Loucy (cell line): Measurements from ENCODE around the gene AP1G2.

Source experiments
- H2AFZ ChIP-seq: fragments of 200-600 bp; sonication (generic); 2 replicates; pipeline ENCODE4 v1.6.0; 2016; ENCODE audit warnings: antibody characterized with exemption, mild to moderate bottlenecking, low read length, moderate library complexity
- H3F3A ChIP-seq: fragments of 200-600 bp; 2 replicates; pipeline ENCODE4 v1.6.0; 2016; ENCODE audit warnings: antibody characterized with exemption, low read depth, mild to moderate bottlenecking
- H3K27me3 ChIP-seq: fragments of 200-600 bp; sonication (generic); 2 replicates; pipeline ENCODE4 v1.6.1; 2014; ENCODE audit warnings: low read length, mild to moderate bottlenecking; ENCODE audit not compliant: insufficient read depth, poor library complexity, severe bottlenecking
- H3K36me3 ChIP-seq: fragments of 200-600 bp; sonication (generic); 2 replicates; pipeline ENCODE4 v1.6.1; 2016; ENCODE audit warnings: low read length; ENCODE audit not compliant: insufficient read depth
- H3K4me1 ChIP-seq: fragments of 200-600 bp; sonication (generic); 2 replicates; pipeline ENCODE4 v1.5.1; 2014; ENCODE audit warnings: low read length, mild to moderate bottlenecking; ENCODE audit not compliant: insufficient read depth, poor library complexity, severe bottlenecking
- H3K4me2 ChIP-seq: fragments of 200-600 bp; sonication (generic); 2 replicates; pipeline ENCODE4 v1.6.0; 2014; ENCODE audit warnings: antibody characterized with exemption, low read length, low read depth, mild to moderate bottlenecking; ENCODE audit not compliant: poor library complexity, severe bottlenecking
- H3K4me3 ChIP-seq: fragments of 200-600 bp; sonication (generic); 2 replicates; pipeline ENCODE4 v1.5.1; 2014; ENCODE audit warnings: low read length, mild to moderate bottlenecking, mixed read lengths; ENCODE audit not compliant: poor library complexity, severe bottlenecking
- H3K79me2 ChIP-seq: fragments of 200-600 bp; sonication (generic); 2 replicates; pipeline ENCODE4 v1.6.1; 2014; ENCODE audit warnings: low read length; ENCODE audit not compliant: insufficient read depth
- H3K9ac ChIP-seq: fragments of 200-600 bp; sonication (generic); 2 replicates; pipeline ENCODE4 v1.6.0; 2014; ENCODE audit warnings: mild to moderate bottlenecking, low read depth, low read length, moderate library complexity; ENCODE audit not compliant: poor library complexity, severe bottlenecking
- H3K9me2 ChIP-seq: fragments of 200-600 bp; sonication (generic); replicated peaks from 2 replicates; pipeline ENCODE4 v1.6.1; 2016; ENCODE audit warnings: low read depth, low read length, mixed read lengths
- H3K9me3 ChIP-seq: fragments of 200-600 bp; sonication (generic); 2 replicates; pipeline ENCODE4 v1.6.1; 2014; ENCODE audit warnings: mild to moderate bottlenecking, antibody characterized with exemption, low read length, low read depth; ENCODE audit not compliant: insufficient read depth
- H4K20me1 ChIP-seq: fragments of 200-600 bp; sonication (generic); 2 replicates; pipeline ENCODE4 v1.6.0; 2014; ENCODE audit warnings: antibody characterized with exemption, low read length, mild to moderate bottlenecking; ENCODE audit not compliant: insufficient read depth, poor library complexity, severe bottlenecking
- CTCF ChIP-seq: fragments of 200-600 bp; sonication (generic); conservative IDR thresholded peaks from 2 replicates; pipeline ENCODE4 v1.5.1; 2014; ENCODE audit warnings: mild to moderate bottlenecking, antibody characterized with exemption, low read length
- EZH2phosphoT487 ChIP-seq: fragments of 200-600 bp; IDR thresholded peaks from 2 replicates; pipeline ENCODE4 v1.6.1; 2018; ENCODE audit warnings: antibody characterized with exemption, mild to moderate bottlenecking, moderate library complexity, borderline replicate concordance

AP1G2 gene

DNA sequence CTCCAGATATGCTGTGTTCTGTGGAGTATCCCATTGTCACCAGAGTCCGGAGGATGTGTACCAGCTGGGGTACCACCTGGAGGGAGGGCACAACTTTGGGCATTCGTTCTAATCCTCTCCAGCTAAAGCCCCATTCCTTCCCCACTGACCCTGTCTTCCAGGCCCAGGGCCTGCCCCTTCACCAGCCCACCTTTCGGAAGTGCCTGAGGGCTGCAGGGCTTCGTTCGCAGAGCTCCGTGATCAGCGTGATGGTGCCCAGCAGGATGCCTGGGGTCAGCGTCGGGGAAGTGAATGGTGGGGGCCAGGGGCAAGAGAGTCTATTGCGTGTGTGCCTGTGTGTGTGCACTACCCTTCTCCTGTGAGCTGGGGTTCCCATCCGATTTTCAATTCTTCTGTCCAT is 2.0 kb downstream of the AP1G2 start:
- TF ChIP-seq EZH2phosphoT487, result no peak
- TF ChIP-seq CTCF, result no peak
- H3F3A ChIP-seq, result peaks cover 8% of the 10 kb centered on the region; the same call in 1 of the 2 replicates
- H3K4me3 ChIP-seq, result no peak overlapping the region
- H3K4me2 ChIP-seq, result no peak overlapping the region
- H3K9ac ChIP-seq, result no peak overlapping the region
- no peaks in the 10 kb centered on the region for H3K9me2 ChIP-seq
- no peaks in the 10 kb centered on the region for H3K9me3 ChIP-seq
- peaks cover 25% of the 10 kb centered on the region for H3K79me2 ChIP-seq
- peaks cover 19% of the 10 kb centered on the region for H4K20me1 ChIP-seq
- H2AFZ ChIP-seq, result no peak overlapping the region
- peaks cover 24% of the 10 kb centered on the region for H3K4me1 ChIP-seq
- peaks cover 32% of the 10 kb centered on the region; the same call in 1 of the 2 replicates for H3K36me3 ChIP-seq
- H3K27me3 ChIP-seq, result no peaks in the 10 kb centered on the region

GRCh38 chr14:23564876-23565275 is 2.7 kb downstream of the AP1G2 start:
- peaks cover 35% of the 10 kb centered on the region; the same call in 1 of the 2 replicates for H3K36me3 ChIP-seq
- peaks cover 24% of the 10 kb centered on the region for H3K4me1 ChIP-seq
- TF ChIP-seq CTCF (no peak), EZH2phosphoT487 (no peak)

GRCh38 chr14:23564181-23564812 is 3.3 kb downstream of the AP1G2 start:
- peaks cover 19% of the 10 kb centered on the region for H4K20me1 ChIP-seq
- no peak overlapping the region for H3K4me2 ChIP-seq
- H3K4me1 ChIP-seq, result peaks cover 20% of the 10 kb centered on the region
- H3K9me3 ChIP-seq, result no peaks in the 10 kb centered on the region
- H3K36me3 ChIP-seq, result peaks cover 39% of the 10 kb centered on the region; the same call in 1 of the 2 replicates
- no peaks in the 10 kb centered on the region for H3K27me3 ChIP-seq
- H3K4me3 ChIP-seq, result no peak overlapping the region
- TF ChIP-seq EZH2phosphoT487 (no peak), CTCF (no peak)
- no peak overlapping the region for H3K9ac ChIP-seq
- H3K79me2 ChIP-seq, result peaks cover 25% of the 10 kb centered on the region
- no peak overlapping the region for H2AFZ ChIP-seq
- H3F3A ChIP-seq, result peaks cover 5% of the 10 kb centered on the region; the same call in 1 of the 2 replicates
- H3K9me2 ChIP-seq, result no peaks in the 10 kb centered on the region

More at GRCh38 chr14:23564876-23565275, 2.7 kb downstream of the AP1G2 start:
- no peaks in the 10 kb centered on the region for H3K9me3 ChIP-seq
- H3F3A ChIP-seq, result peaks cover 8% of the 10 kb centered on the region; the same call in 1 of the 2 replicates
- H4K20me1 ChIP-seq, result peaks cover 19% of the 10 kb centered on the region
- no peaks in the 10 kb centered on the region for H3K9me2 ChIP-seq
- H3K4me2 ChIP-seq, result no peak overlapping the region
- peaks cover 25% of the 10 kb centered on the region for H3K79me2 ChIP-seq
- no peak overlapping the region for H3K9ac ChIP-seq
- H3K27me3 ChIP-seq, result no peaks in the 10 kb centered on the region
- H3K4me3 ChIP-seq, result no peak overlapping the region
- no peak overlapping the region for H2AFZ ChIP-seq
